Measurements from ENCODE around the gene SFXN5. TPM values are rescaled to one million over a fixed set of nuclear protein-coding genes. Genes with fewer than 3 reads are reported as not detected.
A peak's percentile ranks its signal among the peaks of the same experiment; 100 is the strongest.

The SFXN5 gene
- total RNA-seq, 1 experiment from 2014 or later: 27.8 TPM

- no peaks in the 10 kb centered on the region for H3K36me3 ChIP-seq (ENCODE audit: control insufficient read depth, insufficient read depth, low read length)
- ChIA-PET POLR2A (no interaction called here), CTCF (no interaction called here)
- no peak overlapping the region for H3K4me3 ChIP-seq (ENCODE audit: low read depth in 2 of 2, low read length in 2 of 2)
- in situ Hi-C loops (cut with HindIII; ENCODE audit: low pct_unique_long_range_greater_than_20kb, low sequenced_read_pairs) (no loop called here), intact Hi-C loops (cut with micrococcal nuclease; ENCODE audit: unreplicated experiment) (no loop called here)
- DNase-seq (ENCODE audit: low read depth, low spot score) (no peak), ATAC-seq (peak; percentile 33; the same call in 1 of the 2 replicates)
- no peaks in the 10 kb centered on the region for H3K9me3 ChIP-seq (ENCODE audit: control insufficient read depth, insufficient read depth, low read depth, low read length)
- no TSS peak for BruUV-seq (replicated peaks)
- no peak for TF ChIP-seq SIN3A (IDR thresholded peaks at IDR 0.05; ENCODE audit: borderline replicate concordance, insufficient read depth, low read depth, low read length)
- no peak for TF ChIP-seq CTCF (IDR thresholded peaks at IDR 0.05)
- no peak for TF ChIP-seq REST (IDR thresholded peaks at IDR 0.05; ENCODE audit: insufficient read depth in 1 of 2, low read depth in 2 of 2, low read length in 1 of 2)
- no peak for TF ChIP-seq POLR2AphosphoS5 (IDR thresholded peaks at IDR 0.05; ENCODE audit: low read depth, low read length)
- no peak for TF ChIP-seq TCF7L2 (IDR thresholded peaks at IDR 0.05; ENCODE audit: low read depth, low read length)
- no peaks in the 10 kb centered on the region for H3K27me3 ChIP-seq (ENCODE audit: control insufficient read depth, insufficient read depth, low read length)
- no peaks in the 10 kb centered on the region for H3K4me1 ChIP-seq (ENCODE audit: control insufficient read depth, insufficient read depth, low read length)
- no peak overlapping the region for H3K27ac ChIP-seq (ENCODE audit: low read length)
These were observed 71.5 kb downstream of the SFXN5 start for GRCh38 chr2:72999729-73000725.

- CTCF ChIA-PET: no interaction called here
- no TSS peak for BruUV-seq (replicated peaks)
- Histone ChIP-seq H3K36me3 (ENCODE audit: control insufficient read depth, insufficient read depth, low read length) (no peaks in the 10 kb centered on the region), H3K27me3 (ENCODE audit: control insufficient read depth, insufficient read depth, low read length) (no peaks in the 10 kb centered on the region), H3K9me3 (ENCODE audit: control insufficient read depth, insufficient read depth, low read depth, low read length) (no peaks in the 10 kb centered on the region), H3K4me1 (ENCODE audit: control insufficient read depth, insufficient read depth, low read length) (no peaks in the 10 kb centered on the region), H3K4me3 (ENCODE audit: low read depth in 2 of 2, low read length in 2 of 2) (no peak overlapping the region), H3K27ac (ENCODE audit: low read length) (no peak overlapping the region)
- ATAC-seq: no peak
- in situ Hi-C loops (cut with HindIII; ENCODE audit: low pct_unique_long_range_greater_than_20kb, low sequenced_read_pairs) (no loop called here), intact Hi-C loops (cut with micrococcal nuclease; ENCODE audit: unreplicated experiment) (no loop called here)
- DNase-seq (ENCODE audit: low read depth, low spot score): no peak
- TF ChIP-seq TCF7L2 (IDR thresholded peaks at IDR 0.05; ENCODE audit: low read depth, low read length): no peak
- no peak for TF ChIP-seq POLR2AphosphoS5 (IDR thresholded peaks at IDR 0.05; ENCODE audit: low read depth, low read length)
- no peak for TF ChIP-seq CTCF (IDR thresholded peaks at IDR 0.05)
- no peak for TF ChIP-seq REST (IDR thresholded peaks at IDR 0.05; ENCODE audit: insufficient read depth in 1 of 2, low read depth in 2 of 2, low read length in 1 of 2)
- no peak for TF ChIP-seq SIN3A (IDR thresholded peaks at IDR 0.05; ENCODE audit: borderline replicate concordance, insufficient read depth, low read depth, low read length)
- POLR2A ChIA-PET: no interaction called here
These were observed 72.8 kb downstream of the SFXN5 start for GRCh38 chr2:72998724-72999123.

Data from Panc1 (cell line).